SK-N-SH treated with all-trans-retinoic acid at 6 μM for 48 hours (cell line): ENCODE results near the gene HCK.

Experiments
- ATAC-seq: fragments of 200-7000 bp; cut with Tn5 transposase; 3 replicates; pipeline ENCODE4 v1.9.1; 2020; ENCODE audit warnings: mild to moderate bottlenecking, moderate library complexity
- ARNTL ChIP-seq: fragments of 450-650 bp; formaldehyde crosslinking; IDR thresholded peaks from 2 replicates; pipeline ENCODE4 v1.5.0; 2020; ENCODE audit warnings: low read depth, mild to moderate bottlenecking, moderate library complexity, borderline replicate concordance
- BACH2 ChIP-seq: fragments of 250-450 bp; sonication (Bioruptor Pico); IDR thresholded peaks from 2 replicates; pipeline ENCODE4 v1.9.0; 2021; ENCODE audit warnings: mild to moderate bottlenecking, borderline replicate concordance
- CREB5 ChIP-seq: fragments of 250-450 bp; sonication (Bioruptor Pico); IDR thresholded peaks from 2 replicates; pipeline ENCODE4 v1.5.1; 2020; ENCODE audit warnings: low read depth, mild to moderate bottlenecking, moderate library complexity
- CSDC2 ChIP-seq: fragments of 250-450 bp; sonication (Bioruptor Pico); IDR thresholded peaks from 2 replicates; pipeline ENCODE4 v1.5.0; 2020; ENCODE audit warnings: mild to moderate bottlenecking, moderate library complexity
- ESRRG ChIP-seq: fragments of 250-450 bp; sonication (Bioruptor Pico); IDR thresholded peaks from 2 replicates; pipeline ENCODE4 v1.6.1; 2021; ENCODE audit warnings: mild to moderate bottlenecking
- GLIS3 ChIP-seq: fragments of 250-450 bp; sonication (Bioruptor Pico); IDR thresholded peaks from 2 replicates; pipeline ENCODE4 v1.5.0; 2020; ENCODE audit warnings: mild to moderate bottlenecking, moderate library complexity
- ISL1 ChIP-seq: fragments of 250-450 bp; sonication (Bioruptor Pico); IDR thresholded peaks from 2 replicates; pipeline ENCODE4 v2.1.2; 2022; ENCODE audit warnings: mild to moderate bottlenecking, moderate library complexity
- OSR1 ChIP-seq: fragments of 250-450 bp; sonication (Bioruptor Pico); IDR thresholded peaks from 2 replicates; pipeline ENCODE4 v1.8.0; 2022; ENCODE audit warnings: moderate library complexity, mild to moderate bottlenecking, inconsistent platforms
- PATZ1 ChIP-seq: fragments of 250-450 bp; sonication (Bioruptor Pico); IDR thresholded peaks from 2 replicates; pipeline ENCODE4 v1.8.0; 2020; ENCODE audit warnings: mild to moderate bottlenecking, moderate library complexity, borderline replicate concordance
- POU6F1 ChIP-seq: fragments of 250-450 bp; sonication (Bioruptor Pico); IDR thresholded peaks from 2 replicates; pipeline ENCODE4 v1.8.0; 2021; ENCODE audit warnings: low read depth, mild to moderate bottlenecking, moderate library complexity, borderline replicate concordance
- PPARA ChIP-seq: fragments of 250-450 bp; sonication (Bioruptor Pico); IDR thresholded peaks from 2 replicates; pipeline ENCODE4 v1.5.0; 2020; ENCODE audit warnings: mild to moderate bottlenecking, borderline replicate concordance
- RARB ChIP-seq: fragments of 250-450 bp; sonication (Bioruptor Pico); IDR thresholded peaks from 2 replicates; pipeline ENCODE4 v1.8.0; 2021; ENCODE audit warnings: mild to moderate bottlenecking, moderate library complexity
- SNAI2 ChIP-seq: fragments of 250-450 bp; sonication (Bioruptor Pico); IDR thresholded peaks from 2 replicates; pipeline ENCODE4 v1.5.0; 2020; ENCODE audit warnings: mild to moderate bottlenecking, moderate library complexity
- TCF4 ChIP-seq: fragments of 250-450 bp; sonication (Bioruptor Pico); IDR thresholded peaks from 2 replicates; pipeline ENCODE4 v1.8.0; 2021; ENCODE audit warnings: mild to moderate bottlenecking, moderate library complexity, borderline replicate concordance
- TOX ChIP-seq: fragments of 250-450 bp; sonication (Bioruptor Pico); IDR thresholded peaks from 2 replicates; pipeline ENCODE4 v1.8.0; 2021; ENCODE audit warnings: mild to moderate bottlenecking, moderate library complexity, borderline replicate concordance
- TSHZ2 ChIP-seq: fragments of 250-450 bp; sonication (Bioruptor Pico); IDR thresholded peaks from 2 replicates; pipeline ENCODE4 v1.5.0; 2020; ENCODE audit warnings: mild to moderate bottlenecking, moderate library complexity
- ZC3H10 ChIP-seq: fragments of 250-450 bp; sonication (Bioruptor Pico); IDR thresholded peaks from 2 replicates; pipeline ENCODE4 v1.5.1; 2021; ENCODE audit warnings: mild to moderate bottlenecking, moderate library complexity
- ZFP3 ChIP-seq: fragments of 250-450 bp; sonication (Bioruptor Pico); IDR thresholded peaks from 2 replicates; pipeline ENCODE4 v1.5.0; 2020; ENCODE audit warnings: mild to moderate bottlenecking, moderate library complexity
- ZFP30 ChIP-seq: fragments of 450-650 bp; formaldehyde crosslinking; IDR thresholded peaks from 2 replicates; pipeline ENCODE4 v1.5.0; 2022; ENCODE audit warnings: mild to moderate bottlenecking, moderate library complexity
- ZNF70 ChIP-seq: fragments of 450-650 bp; formaldehyde crosslinking; IDR thresholded peaks from 2 replicates; pipeline ENCODE4 v1.5.0; 2020; ENCODE audit warnings: mild to moderate bottlenecking, moderate library complexity
- ZNF8 ChIP-seq: fragments of 450-650 bp; formaldehyde crosslinking; IDR thresholded peaks from 2 replicates; pipeline ENCODE4 v1.5.0; 2020; ENCODE audit warnings: mild to moderate bottlenecking, moderate library complexity

Gene HCK

GRCh38 chr20:32019156-32019510 is 32.9 kb upstream of the HCK start:
- no peak; the same call in 2 of the 3 replicates for ATAC-seq
- TF ChIP-seq ZC3H10 (no peak), TSHZ2 (CRISPR knock-in tag) (no peak), PATZ1 (CRISPR knock-in tag) (no peak), GLIS3 (no peak), CSDC2 (CRISPR knock-in tag) (no peak), ZFP30 (CRISPR knock-in tag) (no peak), ZNF70 (CRISPR knock-in tag) (no peak), POU6F1 (CRISPR knock-in tag) (no peak), PPARA (CRISPR knock-in tag) (no peak), OSR1 (CRISPR knock-in tag) (no peak), CREB5 (CRISPR knock-in tag) (no peak), ZNF8 (CRISPR knock-in tag) (no peak), SNAI2 (CRISPR knock-in tag) (no peak), ZFP3 (CRISPR knock-in tag) (no peak), BACH2 (CRISPR knock-in tag) (no peak), ISL1 (CRISPR knock-in tag) (no peak), RARB (no peak)

DNA sequence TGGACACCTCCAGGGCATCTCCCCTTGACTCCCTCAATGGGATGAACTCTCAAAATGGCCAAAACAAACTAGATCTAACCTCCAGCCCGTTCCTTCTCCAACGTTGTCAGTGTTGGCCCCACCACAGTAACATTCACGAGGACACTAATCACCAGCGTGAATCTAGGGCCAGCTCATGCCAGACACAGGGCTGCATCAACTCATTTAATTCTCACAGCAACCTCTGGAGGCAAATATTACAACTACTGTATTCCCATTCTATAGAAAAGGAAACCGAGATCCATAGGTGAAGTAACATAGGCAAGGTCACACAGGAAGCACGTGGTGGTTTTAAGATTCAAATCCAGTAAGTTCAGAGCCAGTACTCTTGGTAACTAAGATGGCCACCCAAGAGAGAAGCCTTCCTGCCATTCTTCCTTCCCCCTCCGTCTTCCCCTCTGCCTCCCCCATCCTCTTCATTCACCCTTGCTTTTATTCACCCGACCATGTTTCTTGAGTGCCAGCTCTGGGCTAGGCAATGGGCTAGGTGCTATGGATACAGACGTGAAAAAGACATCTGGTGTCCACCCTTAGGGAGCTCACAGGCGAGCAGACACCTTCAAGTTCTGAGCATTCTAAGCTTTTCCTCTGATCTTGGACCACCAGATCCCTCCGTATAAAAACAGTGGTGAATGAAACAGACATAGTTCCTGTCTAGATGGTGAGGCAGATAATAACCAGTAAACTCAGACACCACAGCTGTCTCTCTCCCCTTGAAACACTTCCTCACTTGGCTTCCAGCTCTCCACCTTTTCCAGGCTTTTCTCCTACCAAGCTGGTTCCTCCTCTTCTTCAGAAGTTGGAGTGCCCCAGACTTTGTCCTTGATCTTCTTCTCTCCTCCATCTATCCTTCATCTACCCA is 32.2 kb upstream of the HCK start:
- no peak for ATAC-seq
- TF ChIP-seq PATZ1 (CRISPR knock-in tag), result no peak
- TF ChIP-seq TSHZ2 (CRISPR knock-in tag), result no peak
- TF ChIP-seq TCF4 (CRISPR knock-in tag), result no peak
- TF ChIP-seq ZFP30 (CRISPR knock-in tag), result no peak
- TF ChIP-seq ARNTL (CRISPR knock-in tag), result no peak
- TF ChIP-seq OSR1 (CRISPR knock-in tag), result no peak
- TF ChIP-seq TOX, result no peak
- no peak for TF ChIP-seq ESRRG (CRISPR knock-in tag)
- TF ChIP-seq SNAI2 (CRISPR knock-in tag), result no peak
